HepG2 (cell line): Measurements from ENCODE around the gene BARX1. TPM values are rescaled to one million over a fixed set of nuclear protein-coding genes. Genes with fewer than 3 reads are reported as not detected.

Experiments used
- ATAC-seq: fragments of 200-7000 bp; cut with Tn5 transposase; 3 replicates; pipeline ENCODE4 v1.9.1; 2020; ENCODE audit warnings: mild to moderate bottlenecking, moderate library complexity
- BruUV-seq: library from RNA; stranded (reverse); fragments of 400-500 nt; replicated peaks from 2 replicates; lab custom pipeline; 2021; lab: Mats Ljungman, UMichigan
- CTCF ChIA-PET: fragments of 300-600 bp; formaldehyde crosslinking; extraction: SDS; loops from one replicate; lab custom pipeline; 2021; ENCODE audit warnings: low total read pairs, inconsistent platforms, low intra/inter-chr PET ratio; lab: Yijun Ruan, JAX
- POLR2A ChIA-PET: fragments of 350-600 bp; sonication (Branson Sonifier 250); formaldehyde crosslinking; loops from one replicate; lab custom pipeline; 2020; ENCODE audit warnings: antibody characterized with exemption, inconsistent platforms; lab: Yijun Ruan, JAX
- DNase-seq: peaks from one replicate; pipeline ENCODE4 v3.0.0-alpha.2; 2015; ENCODE audit warnings: low spot score
- FAIRE-seq: peaks from 3 replicates; lab custom pipeline; 2011; peaks lifted over from hg19 to GRCh38; lab: Jason Lieb, UNC
- H2AFZ ChIP-seq: one replicate; pipeline ENCODE4 v1.6.1; 2011; ENCODE audit warnings: low read length, inconsistent platforms
- H3K27ac ChIP-seq: fragments of 300-600 bp; 3 replicates; pipeline ENCODE4 v1.8.0; 2011; ENCODE audit warnings: mixed run types, mild to moderate bottlenecking, mixed read lengths, low read length, inconsistent platforms; ENCODE audit not compliant: insufficient read depth; ENCODE audit errors: extremely low read length
- H3K27me3 ChIP-seq, 2 experiments: fragments of 200-600 bp in 1 of 2; 2 replicates in 1 of 2; 3 replicates in 1 of 2; pipeline versions ENCODE4 v1.6.0 to v1.8.0; 2011; ENCODE audit warnings: low read length in 2 of 2, mild to moderate bottlenecking in 2 of 2, moderate library complexity in 2 of 2, inconsistent platforms in 1 of 2; ENCODE audit not compliant: insufficient read depth in 2 of 2, control insufficient read depth in 1 of 2
- H3K36me3 ChIP-seq, 2 experiments: fragments of 200-600 bp in 1 of 2; replicated peaks in 1 of 2; 2 replicates in 1 of 2; 3 replicates in 1 of 2; pipeline versions ENCODE4 v1.5.1 to v1.8.0; 2011; ENCODE audit warnings: low read length in 2 of 2, inconsistent platforms in 1 of 2; ENCODE audit not compliant: insufficient read depth in 2 of 2, control insufficient read depth in 1 of 2
- H3K4me1 ChIP-seq: 2 replicates; pipeline ENCODE4 v1.5.1; 2012; ENCODE audit warnings: low read length, inconsistent platforms; ENCODE audit not compliant: insufficient read depth
- H3K4me2 ChIP-seq: 2 replicates; pipeline ENCODE4 v1.6.0; 2011; ENCODE audit warnings: low read depth, low read length, inconsistent platforms
- H3K4me3 ChIP-seq, 3 experiments: fragments of 200-600 bp in 1 of 3; sonication (generic), shearing (Covaris generic) in 1 of 3; replicated peaks in 1 of 3; 2 replicates each; pipeline ENCODE4 v1.5.1; 2011 to 2016; ENCODE audit warnings: low read length in 3 of 3, inconsistent platforms in 2 of 3, low read depth in 2 of 3, mild to moderate bottlenecking in 2 of 3, control low read depth in 1 of 3, mixed read lengths in 1 of 3; ENCODE audit not compliant: insufficient read depth in 1 of 3
- H3K79me2 ChIP-seq: one replicate; pipeline ENCODE4 v1.6.1; 2011; ENCODE audit warnings: low read length, inconsistent platforms; ENCODE audit not compliant: insufficient read depth
- H3K9ac ChIP-seq: 2 replicates; pipeline ENCODE4 v1.6.0; 2011; ENCODE audit warnings: mild to moderate bottlenecking, low read depth, low read length, inconsistent platforms; ENCODE audit not compliant: insufficient read depth
- H3K9me3 ChIP-seq: 2 replicates; pipeline ENCODE4 v1.5.1; 2012; ENCODE audit warnings: mild to moderate bottlenecking, low read length
- H4K20me1 ChIP-seq: 2 replicates; pipeline ENCODE4 v1.6.0; 2011; ENCODE audit warnings: inconsistent platforms, mild to moderate bottlenecking, low read length, moderate library complexity; ENCODE audit not compliant: insufficient read depth
- CEBPG ChIP-seq: IDR thresholded peaks from 2 replicates; pipeline ENCODE4 v1.6.1; 2016
- ERF ChIP-seq: IDR thresholded peaks from 2 replicates; pipeline ENCODE4 v1.6.1; 2018; ENCODE audit warnings: missing biosample characterization, missing genetic modification reagents
- GABPB1 ChIP-seq: IDR thresholded peaks from 2 replicates; pipeline ENCODE4 v1.6.1; 2016; ENCODE audit warnings: mild to moderate bottlenecking, missing genetic modification reagents, moderate library complexity, missing compliant biosample characterization
- KDM1A ChIP-seq: IDR thresholded peaks from 2 replicates; pipeline ENCODE4 v1.6.1; 2016; ENCODE audit warnings: missing compliant biosample characterization
- KDM5B ChIP-seq: sonication (generic); formaldehyde crosslinking; IDR thresholded peaks from 2 replicates; pipeline ENCODE4 v1.4.0; 2020; ENCODE audit warnings: missing genetic modification reagents, mild to moderate bottlenecking, borderline replicate concordance
- NR2C2 ChIP-seq: sonication (generic); formaldehyde crosslinking; IDR thresholded peaks from 2 replicates; pipeline ENCODE4 v1.4.0; 2020; ENCODE audit warnings: missing genetic modification reagents, mild to moderate bottlenecking, moderate library complexity, borderline replicate concordance
- PHF5A ChIP-seq: IDR thresholded peaks from one replicate; pipeline ENCODE4 v1.6.1; 2018; ENCODE audit warnings: low read depth, missing genetic modification reagents; ENCODE audit not compliant: unreplicated experiment
- ZBTB1 ChIP-seq: sonication (generic); formaldehyde crosslinking; IDR thresholded peaks from 2 replicates; pipeline ENCODE4 v1.4.0; 2020; ENCODE audit warnings: missing genetic modification reagents, borderline replicate concordance
- ZNF367 ChIP-seq: sonication (generic); formaldehyde crosslinking; IDR thresholded peaks from 2 replicates; pipeline ENCODE4 v1.4.0; 2020; ENCODE audit warnings: missing genetic modification reagents, borderline replicate concordance
- ZNF550 ChIP-seq: sonication (generic); formaldehyde crosslinking; IDR thresholded peaks from 2 replicates; pipeline ENCODE4 v1.4.0; 2020; ENCODE audit warnings: mild to moderate bottlenecking, missing genetic modification reagents, borderline replicate concordance
- ZNF83 ChIP-seq: sonication (generic); formaldehyde crosslinking; IDR thresholded peaks from 2 replicates; pipeline ENCODE4 v1.4.0; 2020; ENCODE audit warnings: missing genetic modification reagents, mild to moderate bottlenecking, borderline replicate concordance
- WGBS: methylation state at CpG from one replicate; pipeline ENCODE4 v1.1.6; 2017; ENCODE audit warnings: low lambda C conversion rate; 5-methylcytosine and 5-hydroxymethylcytosine counted together
- in situ Hi-C: cut with HindIII; loops from 2 replicates; pipeline ENCODE4 v1.10.0; 2017; ENCODE audit warnings: low pct_unique_long_range_greater_than_20kb; ENCODE audit not compliant: extremely low pct_ligation_motif_present
- intact Hi-C: fragments of 100-400 bp; cut with micrococcal nuclease; formaldehyde crosslinking; loops from one replicate; pipeline ENCODE4 v1.10.0; 2022; ENCODE audit not compliant: unreplicated experiment
- polyA plus RNA-seq, 8 experiments: library from polyadenylated mRNA; depleted of rRNA in 3 of 8; stranded (reverse) in 7 of 8; unstranded in 1 of 8; fragments of >200 nt; fragmentation: Illumina TruSeq in 4 of 8; extraction: Trizol in 4 of 8; gene quantifications; 2 replicates each; pipeline versions ENCODE4 v1.2.1 to v1.2.3, GENCODE V29; 2011 to 2016; ENCODE audit warnings: low read depth in 4 of 8, missing spikeins in 1 of 8, mixed read lengths in 1 of 8; ENCODE audit not compliant: insufficient read depth in 1 of 8
- total RNA-seq, 5 experiments: library from RNA; depleted of rRNA; stranded (reverse); fragments of >200 nt; fragmentation: Illumina TruSeq; extraction: Trizol; gene quantifications; 2 replicates each; pipeline ENCODE4 v1.2.3, GENCODE V29; 2016; ENCODE audit warnings: low read depth in 1 of 5
- TF ChIP-seq, protein P1 (sequence below): sonication (generic); formaldehyde crosslinking; IDR thresholded peaks from 2 replicates; pipeline ENCODE4 v1.5.0; 2020; ENCODE audit warnings: mild to moderate bottlenecking, missing genetic modification reagents

Gene BARX1
- total and polyA plus RNA-seq, 2 of the 13 experiments (the other 11 are each of a cell fraction or from before 2014, with no cell fraction given): not detected

DNA sequence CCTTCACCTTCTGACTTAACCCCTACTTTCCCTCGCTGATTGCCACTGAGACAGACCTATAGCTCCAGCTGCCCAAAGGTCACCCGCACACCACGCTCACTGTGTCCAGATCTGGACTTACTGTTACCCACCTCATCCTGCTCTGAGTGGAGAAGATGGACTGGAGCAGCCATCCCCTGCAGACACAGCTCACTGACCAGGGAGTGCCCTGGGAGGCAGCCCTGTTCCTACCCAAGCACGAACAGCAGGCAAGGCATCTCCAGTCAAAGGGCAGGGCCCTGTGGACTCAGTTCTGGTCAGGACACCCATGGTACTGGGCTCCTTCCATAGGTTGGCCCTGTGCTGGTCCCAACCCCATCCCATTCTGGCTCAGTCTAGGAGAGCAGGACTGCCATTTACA lies 9.5 kb upstream of the BARX1 start:
- Histone ChIP-seq H3K36me3 (no peaks in the 10 kb centered on the region), H4K20me1 (no peaks in the 10 kb centered on the region), H3K4me2 (no peak overlapping the region), H3K9ac (no peak overlapping the region), H3K79me2 (no peaks in the 10 kb centered on the region), H3K9me3 (no peaks in the 10 kb centered on the region), H3K4me1 (peaks cover 10% of the 10 kb centered on the region), H2AFZ (no peak overlapping the region), H3K4me3 (no peak overlapping the region), H3K27me3 (peaks cover 5 to 18% of the 10 kb centered on the region in 2 experiments), H3K27ac (no peak overlapping the region)
- intact Hi-C loops (no loop called here), in situ Hi-C loops (loop anchor here (5.0 kb wide), 2 partner anchors 142 to 282 kb away; no protein-coding TSS in a partner anchor)
- ChIA-PET POLR2A (no interaction called here), CTCF (no interaction called here)
- ATAC-seq (no peak), FAIRE-seq (no peak), DNase-seq (no peak)
- BruUV-seq: no TSS peak
- 27% methylated on average over 3 of the region's 4 CpGs for WGBS
- TF ChIP-seq ZNF550 (CRISPR knock-in tag) (no peak), CEBPG (CRISPR knock-in tag) (no peak), PHF5A (CRISPR knock-in tag) (no peak)

DNA sequence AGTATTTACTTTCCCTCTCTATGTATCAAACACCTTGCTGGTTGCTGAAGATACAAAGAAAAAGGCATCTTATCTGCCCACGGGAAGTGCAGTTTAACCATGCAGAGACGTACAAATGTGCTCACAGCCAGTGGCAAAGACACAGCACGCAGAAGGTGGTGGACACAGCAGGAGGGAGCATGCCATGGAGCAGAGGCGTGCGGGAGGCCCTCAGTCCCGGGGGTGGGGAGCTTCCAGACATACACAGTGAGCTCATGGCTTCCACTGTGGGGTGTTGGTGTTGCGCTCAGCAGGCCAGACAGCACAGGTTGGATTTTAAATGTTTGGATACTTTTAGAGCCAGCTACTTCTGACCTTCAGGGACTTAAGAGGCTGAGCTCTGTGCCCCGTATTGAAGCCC lies 8.8 kb upstream of the BARX1 start:
- Histone ChIP-seq H3K79me2 (no peaks in the 10 kb centered on the region), H3K27me3 (peaks cover 5 to 25% of the 10 kb centered on the region in 2 experiments), H3K4me2 (no peak overlapping the region), H3K9me3 (no peaks in the 10 kb centered on the region), H3K27ac (no peak overlapping the region), H3K4me1 (peaks cover 9% of the 10 kb centered on the region), H3K36me3 (no peaks in the 10 kb centered on the region), H2AFZ (no peak overlapping the region), H3K9ac (no peak overlapping the region), H3K4me3 (no peak overlapping the region), H4K20me1 (no peaks in the 10 kb centered on the region)
- FAIRE-seq (no peak), DNase-seq (no peak), ATAC-seq (no peak)
- in situ Hi-C loops: loop anchor here (5.0 kb wide), 2 partner anchors 142 to 282 kb away; no protein-coding TSS in a partner anchor
- no TSS peak for BruUV-seq
- ChIA-PET CTCF (interaction anchor here (2.0 kb wide), 1 partner anchor 281 kb away, joined by 19 read pairs; no protein-coding TSS in a partner anchor), POLR2A (no interaction called here)
- WGBS: 0% methylated on average over 6 of the region's 8 CpGs
- intact Hi-C loops: loop anchor here (1.0 to 2.0 kb wide), 2 partner anchors 143 to 282 kb away; no protein-coding TSS in a partner anchor
- TF ChIP-seq NR2C2 (CRISPR knock-in tag): no peak
- no peak for TF ChIP-seq KDM1A (CRISPR knock-in tag)
- no peak for TF ChIP-seq KDM5B (CRISPR knock-in tag)
- TF ChIP-seq, protein P1, sequence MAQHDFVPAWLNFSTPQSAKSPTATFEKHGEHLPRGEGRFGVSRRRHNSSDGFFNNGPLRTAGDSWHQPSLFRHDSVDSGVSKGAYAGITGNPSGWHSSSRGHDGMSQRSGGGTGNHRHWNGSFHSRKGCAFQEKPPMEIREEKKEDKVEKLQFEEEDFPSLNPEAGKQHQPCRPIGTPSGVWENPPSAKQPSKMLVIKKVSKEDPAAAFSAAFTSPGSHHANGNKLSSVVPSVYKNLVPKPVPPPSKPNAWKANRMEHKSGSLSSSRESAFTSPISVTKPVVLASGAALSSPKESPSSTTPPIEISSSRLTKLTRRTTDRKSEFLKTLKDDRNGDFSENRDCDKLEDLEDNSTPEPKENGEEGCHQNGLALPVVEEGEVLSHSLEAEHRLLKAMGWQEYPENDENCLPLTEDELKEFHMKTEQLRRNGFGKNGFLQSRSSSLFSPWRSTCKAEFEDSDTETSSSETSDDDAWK (CRISPR knock-in tag): no peak
- no peak for TF ChIP-seq ZNF83 (CRISPR knock-in tag)
- TF ChIP-seq ZBTB1 (CRISPR knock-in tag): no peak
- no peak for TF ChIP-seq ZNF367 (CRISPR knock-in tag)
- no peak for TF ChIP-seq GABPB1 (CRISPR knock-in tag)
- TF ChIP-seq ERF (CRISPR knock-in tag): no peak
